Endodermal cell (in vitro differentiated cells): Measurements from ENCODE around the gene PKD2. TPM values are rescaled to one million over a fixed set of nuclear protein-coding genes. Genes with fewer than 3 reads are reported as not detected.
"Not testable (repeated sequence)": the region's sequence is repeated elsewhere in the genome, so short reads cannot be mapped to it uniquely, and the experiment has no call there.

ENCODE experiments used
- DNase-seq: peaks from one replicate; pipeline ENCODE4 v3.0.0-alpha.2; 2017
- H3K27ac ChIP-seq: 2 replicates; pipeline ENCODE4 v1.5.1; 2013; ENCODE audit warnings: mild to moderate bottlenecking, low read depth, low read length, moderate library complexity
- H3K27me3 ChIP-seq: 2 replicates; pipeline ENCODE4 v1.6.1; 2013; ENCODE audit warnings: mild to moderate bottlenecking, low read length, moderate library complexity; ENCODE audit not compliant: insufficient read depth, control insufficient read depth, poor library complexity, severe bottlenecking
- H3K36me3 ChIP-seq: 2 replicates; pipeline ENCODE4 v1.7.0; 2013; ENCODE audit warnings: mild to moderate bottlenecking, low read length, moderate library complexity; ENCODE audit not compliant: control insufficient read depth, insufficient read depth
- H3K4me1 ChIP-seq: one replicate; pipeline ENCODE4 v1.7.0; 2013; ENCODE audit warnings: low read length; ENCODE audit not compliant: control insufficient read depth, insufficient read depth
- H3K4me3 ChIP-seq: 2 replicates; pipeline ENCODE4 v1.5.1; 2013; ENCODE audit warnings: mild to moderate bottlenecking, low read length, moderate library complexity
- H3K9ac ChIP-seq: 2 replicates; pipeline ENCODE4 v1.6.1; 2013; ENCODE audit warnings: mild to moderate bottlenecking, low read length, moderate library complexity; ENCODE audit not compliant: poor library complexity, severe bottlenecking; ENCODE audit errors: extremely low read depth
- H3K9me3 ChIP-seq: 2 replicates; pipeline ENCODE4 v1.6.1; 2013; ENCODE audit warnings: mild to moderate bottlenecking, low read length, moderate library complexity; ENCODE audit not compliant: control insufficient read depth
- H3K27ac Mint-ChIP-seq: 2 replicates; pipeline ENCODE4 v1.8.0; 2020; ENCODE audit warnings: mixed read lengths
- H3K27me3 Mint-ChIP-seq: 2 replicates; pipeline ENCODE4 v1.8.0; 2021; ENCODE audit warnings: mild to moderate bottlenecking, mixed read lengths; ENCODE audit not compliant: insufficient read depth
- H3K36me3 Mint-ChIP-seq: 2 replicates; pipeline ENCODE4 v1.8.0; 2020; ENCODE audit warnings: low read depth, mixed read lengths
- H3K4me1 Mint-ChIP-seq: 2 replicates; pipeline ENCODE4 v1.8.0; 2020; ENCODE audit warnings: mixed read lengths
- H3K4me3 Mint-ChIP-seq: 2 replicates; pipeline ENCODE4 v1.8.0; 2020; ENCODE audit warnings: mild to moderate bottlenecking, moderate library complexity, mixed read lengths
- H3K9me3 Mint-ChIP-seq: 2 replicates; pipeline ENCODE4 v1.8.0; 2020; ENCODE audit warnings: mild to moderate bottlenecking, mixed read lengths
- CTCF ChIP-seq: fragments of 200-600 bp; sonication (generic); conservative IDR thresholded peaks from 2 replicates; pipeline ENCODE4 v1.5.0; 2021; ENCODE audit warnings: antibody characterized with exemption, mild to moderate bottlenecking
- WGBS, 2 experiments: methylation state at CpG; one replicate each; pipeline versions ENCODE4 v1.1.5 to v1.1.7; 2013; ENCODE audit warnings: missing lambda C conversion rate in 2 of 2, mixed read lengths in 1 of 2; ENCODE audit not compliant: insufficient coverage in 1 of 2, insufficient read length in 1 of 2; 5-methylcytosine and 5-hydroxymethylcytosine counted together
- total RNA-seq, 2 donors: library from RNA; stranded (reverse); fragmentation: NEBNext Ultra II Directional in 1 of 2; extraction: Animal tissue kit (Norgen Biotek cat#: 25700) in 1 of 2; gene quantifications; 2 replicates in 1 of 2; 3 replicates in 1 of 2; pipeline ENCODE4 v1.2.1, GENCODE V29; 2021

Gene PKD2
- total RNA-seq, 2 donors from 2014 or later = 31.4 to 34.2 TPM

GRCh38 chr4:88021824-88022223 lies 14.4 kb downstream of the PKD2 start:
- H3K9ac ChIP-seq = no peak overlapping the region
- Mint-ChIP-seq H3K36me3 (peaks cover 55% of the 10 kb centered on the region), H3K27ac (no peak overlapping the region), H3K4me3 (no peak overlapping the region), H3K27me3 (no peaks in the 10 kb centered on the region), H3K9me3 (peaks cover 30% of the 10 kb centered on the region), H3K4me1 (no peaks in the 10 kb centered on the region)
- H3K9me3 ChIP-seq = peaks cover 24% of the 10 kb centered on the region
- no peak for DNase-seq
- no peak for TF ChIP-seq CTCF
- H3K36me3 ChIP-seq = peaks cover 65% of the 10 kb centered on the region
- H3K27ac ChIP-seq = no peak overlapping the region
- H3K4me3 ChIP-seq = no peak overlapping the region
- no peaks in the 10 kb centered on the region for H3K27me3 ChIP-seq
- no peaks in the 10 kb centered on the region for H3K4me1 ChIP-seq

GRCh38 chr4:88022289-88022688 lies 14.9 kb downstream of the PKD2 start:
- Mint-ChIP-seq H3K4me1 (no peaks in the 10 kb centered on the region), H3K9me3 (peaks cover 30% of the 10 kb centered on the region), H3K27me3 (no peaks in the 10 kb centered on the region), H3K27ac (no peak overlapping the region), H3K36me3 (peaks cover 60% of the 10 kb centered on the region), H3K4me3 (no peak overlapping the region)
- Histone ChIP-seq H3K4me3 (no peak overlapping the region), H3K27me3 (no peaks in the 10 kb centered on the region), H3K36me3 (peaks cover 67% of the 10 kb centered on the region), H3K9ac (no peak overlapping the region), H3K9me3 (peaks cover 29% of the 10 kb centered on the region), H3K4me1 (no peaks in the 10 kb centered on the region), H3K27ac (no peak overlapping the region)
- TF ChIP-seq CTCF = no peak
- DNase-seq = no peak

DNA sequence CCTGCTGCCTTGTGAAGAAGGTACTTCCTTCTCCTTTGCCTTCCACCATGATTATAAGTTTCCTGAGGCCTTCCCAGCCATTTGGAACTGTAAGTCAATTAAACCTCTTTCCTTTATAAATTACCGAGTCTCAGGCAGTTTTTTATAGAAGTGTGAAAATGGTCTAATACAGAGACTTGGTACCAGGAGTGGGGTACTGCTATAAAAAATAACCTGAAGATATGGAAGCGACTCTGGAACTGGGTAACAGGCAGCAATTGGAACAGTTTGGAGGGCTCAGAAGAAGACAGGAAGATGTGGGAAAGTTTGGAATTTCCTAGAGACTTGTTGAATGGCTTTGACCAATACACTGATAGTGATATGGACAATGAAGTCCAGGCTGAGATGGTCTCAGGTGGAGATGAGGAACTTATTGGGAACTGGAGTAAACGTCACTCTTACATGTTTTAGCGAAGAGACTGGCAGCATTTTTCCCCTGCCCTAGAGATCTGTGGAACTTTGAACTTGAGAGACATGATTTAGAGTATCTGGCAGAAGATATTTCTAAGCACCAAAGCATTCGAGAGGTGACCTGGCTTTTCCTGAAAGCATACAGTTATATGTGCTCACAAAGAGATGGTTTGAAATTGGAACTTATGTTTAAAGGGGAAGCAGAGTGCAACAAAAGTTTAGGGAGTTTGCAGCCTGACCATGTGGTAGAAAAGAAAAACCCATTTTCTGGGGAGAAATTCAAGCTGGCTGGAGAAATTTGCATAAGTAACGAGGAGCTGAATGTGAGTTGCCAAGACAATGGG lies 18.6 kb downstream of the PKD2 start:
- DNase-seq, H3K27ac Mint-ChIP-seq, H3K27me3 ChIP-seq, H3K4me1 ChIP-seq, H3K27me3 Mint-ChIP-seq, H3K27ac ChIP-seq, H3K4me3 Mint-ChIP-seq, H3K4me3 ChIP-seq, H3K9ac ChIP-seq, H3K4me1 Mint-ChIP-seq: not testable (repeated sequence)
- WGBS, 2 experiments = 89 to 94% methylated on average over 5 to 6 of the region's 6 CpGs
- peaks cover 75% of the 10 kb centered on the region for H3K36me3 Mint-ChIP-seq
- H3K9me3 ChIP-seq = peaks cover 31% of the 10 kb centered on the region
- H3K36me3 ChIP-seq = peaks cover 58% of the 10 kb centered on the region
- peaks cover 36% of the 10 kb centered on the region for H3K9me3 Mint-ChIP-seq
